DND-41 (cell line): ENCODE data around the gene LPAR3.

Source experiments
- ATAC-seq: fragments of 200-7000 bp; cut with Tn5 transposase; 3 replicates; pipeline ENCODE4 v1.9.1; 2021; ENCODE audit warnings: low read depth; ENCODE audit not compliant: insufficient read depth
- DNase-seq: peaks from one replicate; pipeline ENCODE4 v3.0.0-alpha.2; 2020
- H2AFZ ChIP-seq: 2 replicates; pipeline ENCODE4 v1.6.0; 2012; ENCODE audit warnings: low read depth, low read length
- H3K27ac ChIP-seq: 2 replicates; pipeline ENCODE4 v1.5.1; 2012; ENCODE audit warnings: low read length, inconsistent platforms
- H3K27me3 ChIP-seq: fragments of 200-600 bp; sonication (generic); 2 replicates; pipeline ENCODE4 v1.6.0; 2012; ENCODE audit warnings: low read length, mild to moderate bottlenecking, inconsistent platforms; ENCODE audit not compliant: insufficient read depth, poor library complexity
- H3K36me3 ChIP-seq: 2 replicates; pipeline ENCODE4 v1.5.1; 2012; ENCODE audit warnings: low read length, inconsistent platforms; ENCODE audit not compliant: insufficient read depth
- H3K4me1 ChIP-seq: 2 replicates; pipeline ENCODE4 v1.5.1; 2012; ENCODE audit warnings: mild to moderate bottlenecking, low read length; ENCODE audit not compliant: insufficient read depth
- H3K4me2 ChIP-seq: 2 replicates; pipeline ENCODE4 v1.6.0; 2012; ENCODE audit warnings: mild to moderate bottlenecking, moderate library complexity, low read length, inconsistent platforms; ENCODE audit not compliant: insufficient read depth
- H3K4me3 ChIP-seq, 2 experiments: fragments of 200-600 bp in 1 of 2; shearing (Covaris generic) in 1 of 2; 2 replicates each; pipeline ENCODE4 v1.5.1; 2012 to 2016; ENCODE audit warnings: inconsistent platforms in 2 of 2, low read length in 2 of 2, mild to moderate bottlenecking in 2 of 2, low read depth in 1 of 2, moderate library complexity in 1 of 2
- H3K79me2 ChIP-seq: 2 replicates; pipeline ENCODE4 v1.6.0; 2012; ENCODE audit warnings: low read length, inconsistent platforms; ENCODE audit not compliant: insufficient read depth
- H3K9ac ChIP-seq: 2 replicates; pipeline ENCODE4 v1.6.0; 2012; ENCODE audit warnings: low read depth, mild to moderate bottlenecking, inconsistent platforms, low read length, moderate library complexity
- H3K9me3 ChIP-seq: 2 replicates; pipeline ENCODE4 v1.5.1; 2012; ENCODE audit warnings: low read length, moderate library complexity, mild to moderate bottlenecking, inconsistent platforms; ENCODE audit not compliant: insufficient read depth, severe bottlenecking
- H4K20me1 ChIP-seq: 2 replicates; pipeline ENCODE4 v1.6.0; 2012; ENCODE audit warnings: low read length; ENCODE audit not compliant: insufficient read depth
- CTCF ChIP-seq: IDR thresholded peaks from 2 replicates; pipeline ENCODE4 v1.5.1; 2012; ENCODE audit warnings: borderline replicate concordance, low read length, moderate library complexity, mild to moderate bottlenecking; ENCODE audit not compliant: poor library complexity, severe bottlenecking; ENCODE audit errors: extremely low read depth
- EZH2 ChIP-seq: IDR thresholded peaks from 3 replicates; pipeline ENCODE4 v1.6.1; 2012; ENCODE audit warnings: borderline replicate concordance, low read depth, mild to moderate bottlenecking, moderate library complexity, low read length, inconsistent platforms; ENCODE audit not compliant: severe bottlenecking

LPAR3 gene

DNA sequence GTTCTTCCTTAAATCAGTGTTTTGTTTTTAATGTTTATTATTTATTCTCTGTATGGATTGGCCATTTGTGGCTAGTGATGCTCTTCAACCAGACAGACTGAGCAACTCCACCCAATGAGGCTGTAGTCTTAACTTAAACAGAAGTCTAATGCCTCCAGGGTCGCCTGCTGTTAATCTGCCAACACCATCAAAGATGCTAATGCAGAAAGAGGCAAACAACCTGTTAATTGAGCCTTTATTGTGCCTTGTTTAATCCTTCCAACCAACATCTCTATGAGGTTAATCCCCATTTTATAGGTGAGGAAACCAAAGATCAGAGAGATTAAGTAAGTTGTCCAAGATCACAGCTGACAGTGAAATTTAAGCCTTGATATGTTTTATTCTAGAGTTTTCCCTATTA lies 123.4 kb downstream of the LPAR3 start:
- H4K20me1 ChIP-seq: no peaks in the 10 kb centered on the region
- no peaks in the 10 kb centered on the region for H3K36me3 ChIP-seq
- no peak overlapping the region for H3K9ac ChIP-seq
- H3K27ac ChIP-seq: no peak overlapping the region
- DNase-seq: no peak
- no peak for TF ChIP-seq CTCF
- TF ChIP-seq EZH2: no peak
- no peak overlapping the region for H2AFZ ChIP-seq
- no peaks in the 10 kb centered on the region for H3K9me3 ChIP-seq
- no peaks in the 10 kb centered on the region for H3K79me2 ChIP-seq
- H3K27me3 ChIP-seq: no peaks in the 10 kb centered on the region
- no peak overlapping the region for H3K4me2 ChIP-seq
- no peaks in the 10 kb centered on the region for H3K4me1 ChIP-seq
- no peak for ATAC-seq
- no peak overlapping the region for H3K4me3 ChIP-seq

GRCh38 chr1:84768634-84769033 lies 124.4 kb downstream of the LPAR3 start:
- Histone ChIP-seq H2AFZ (no peak overlapping the region), H3K36me3 (no peaks in the 10 kb centered on the region), H3K9me3 (no peaks in the 10 kb centered on the region), H3K9ac (no peak overlapping the region), H4K20me1 (no peaks in the 10 kb centered on the region), H3K27ac (no peak overlapping the region), H3K4me1 (no peaks in the 10 kb centered on the region), H3K4me3 (no peak overlapping the region), H3K4me2 (no peak overlapping the region), H3K27me3 (no peaks in the 10 kb centered on the region), H3K79me2 (no peaks in the 10 kb centered on the region)
- DNase-seq: no peak
- TF ChIP-seq CTCF (no peak), EZH2 (no peak)
- no peak for ATAC-seq

GRCh38 chr1:84763912-84764680 lies 128.9 kb downstream of the LPAR3 start:
- no peaks in the 10 kb centered on the region for H3K36me3 ChIP-seq
- no peaks in the 10 kb centered on the region for H3K4me1 ChIP-seq
- no peaks in the 10 kb centered on the region for H3K79me2 ChIP-seq
- no peak overlapping the region for H3K4me3 ChIP-seq
- no peak overlapping the region for H3K9ac ChIP-seq
- no peak overlapping the region for H2AFZ ChIP-seq
- H3K27me3 ChIP-seq: no peaks in the 10 kb centered on the region
- no peak for TF ChIP-seq EZH2
- TF ChIP-seq CTCF: no peak
- H3K9me3 ChIP-seq: no peaks in the 10 kb centered on the region
- H3K4me2 ChIP-seq: no peak overlapping the region
- no peak overlapping the region for H3K27ac ChIP-seq
- no peaks in the 10 kb centered on the region for H4K20me1 ChIP-seq
- DNase-seq: no peak
- no peak for ATAC-seq
